Neutrophil (primary cell): Measurements from ENCODE around the gene TUBD1.
"Not testable (repeated sequence)": the region's sequence is repeated elsewhere in the genome, so short reads cannot be mapped to it uniquely, and the experiment has no call there.

Source experiments
- H3K27ac ChIP-seq: fragments of 200-600 bp; sonication (generic); 2 replicates; pipeline ENCODE4 v1.5.1; 2016; ENCODE audit warnings: mild to moderate bottlenecking, moderate library complexity
- H3K27me3 ChIP-seq: fragments of 200-600 bp; sonication (generic); 2 replicates; pipeline ENCODE4 v1.6.0; 2016; ENCODE audit warnings: mild to moderate bottlenecking
- H3K36me3 ChIP-seq: fragments of 200-600 bp; sonication (generic); 2 replicates; pipeline ENCODE4 v1.5.1; 2017
- H3K4me1 ChIP-seq, 2 experiments: fragments of 200-600 bp in 1 of 2; sonication (generic) in 1 of 2; 1 replicate in 1 of 2; 2 replicates in 1 of 2; pipeline versions ENCODE4 v1.5.1 to v1.6.1; 2013 to 2016; ENCODE audit warnings: low read depth in 1 of 2, low read length in 1 of 2, mild to moderate bottlenecking in 1 of 2, moderate library complexity in 1 of 2; ENCODE audit not compliant: control insufficient read depth in 1 of 2, insufficient read depth in 1 of 2
- H3K4me3 ChIP-seq, 2 experiments: fragments of 200-600 bp in 1 of 2; sonication (generic) in 1 of 2; 1 replicate in 1 of 2; 2 replicates in 1 of 2; pipeline ENCODE4 v1.5.1; 2013 to 2016; ENCODE audit warnings: low read depth in 1 of 2, low read length in 1 of 2, mild to moderate bottlenecking in 1 of 2, moderate library complexity in 1 of 2
- H3K9me3 ChIP-seq: fragments of 200-600 bp; sonication (generic); 2 replicates; pipeline ENCODE4 v1.5.1; 2016
- TF ChIP-seq, protein P1 (sequence below): fragments of 200-600 bp; sonication (generic); IDR thresholded peaks from 2 replicates; pipeline ENCODE4 v1.5.1; 2016; ENCODE audit warnings: antibody characterized with exemption

TUBD1 gene

GRCh38 chr17:59878624-59879023 is 14.1 kb downstream of the TUBD1 start:
- Histone ChIP-seq H3K4me1 (peaks cover 18 to 19% of the 10 kb centered on the region in 2 experiments), H3K27ac (no peak overlapping the region), H3K9me3 (no peaks in the 10 kb centered on the region), H3K36me3 (peaks cover 30% of the 10 kb centered on the region), H3K27me3 (no peaks in the 10 kb centered on the region), H3K4me3 (no peak overlapping the region)
- TF ChIP-seq, protein P1, sequence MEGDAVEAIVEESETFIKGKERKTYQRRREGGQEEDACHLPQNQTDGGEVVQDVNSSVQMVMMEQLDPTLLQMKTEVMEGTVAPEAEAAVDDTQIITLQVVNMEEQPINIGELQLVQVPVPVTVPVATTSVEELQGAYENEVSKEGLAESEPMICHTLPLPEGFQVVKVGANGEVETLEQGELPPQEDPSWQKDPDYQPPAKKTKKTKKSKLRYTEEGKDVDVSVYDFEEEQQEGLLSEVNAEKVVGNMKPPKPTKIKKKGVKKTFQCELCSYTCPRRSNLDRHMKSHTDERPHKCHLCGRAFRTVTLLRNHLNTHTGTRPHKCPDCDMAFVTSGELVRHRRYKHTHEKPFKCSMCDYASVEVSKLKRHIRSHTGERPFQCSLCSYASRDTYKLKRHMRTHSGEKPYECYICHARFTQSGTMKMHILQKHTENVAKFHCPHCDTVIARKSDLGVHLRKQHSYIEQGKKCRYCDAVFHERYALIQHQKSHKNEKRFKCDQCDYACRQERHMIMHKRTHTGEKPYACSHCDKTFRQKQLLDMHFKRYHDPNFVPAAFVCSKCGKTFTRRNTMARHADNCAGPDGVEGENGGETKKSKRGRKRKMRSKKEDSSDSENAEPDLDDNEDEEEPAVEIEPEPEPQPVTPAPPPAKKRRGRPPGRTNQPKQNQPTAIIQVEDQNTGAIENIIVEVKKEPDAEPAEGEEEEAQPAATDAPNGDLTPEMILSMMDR, result no peak

GRCh38 chr17:59877965-59878364 is 14.8 kb downstream of the TUBD1 start:
- H3K4me3 ChIP-seq, result no peak overlapping the region
- no peaks in the 10 kb centered on the region for H3K27me3 ChIP-seq
- H3K27ac ChIP-seq, result no peak overlapping the region
- TF ChIP-seq, protein P1, result no peak
- H3K4me1 ChIP-seq, result peaks cover 18 to 19% of the 10 kb centered on the region in 2 experiments
- no peaks in the 10 kb centered on the region for H3K9me3 ChIP-seq
- peaks cover 25% of the 10 kb centered on the region for H3K36me3 ChIP-seq

DNA sequence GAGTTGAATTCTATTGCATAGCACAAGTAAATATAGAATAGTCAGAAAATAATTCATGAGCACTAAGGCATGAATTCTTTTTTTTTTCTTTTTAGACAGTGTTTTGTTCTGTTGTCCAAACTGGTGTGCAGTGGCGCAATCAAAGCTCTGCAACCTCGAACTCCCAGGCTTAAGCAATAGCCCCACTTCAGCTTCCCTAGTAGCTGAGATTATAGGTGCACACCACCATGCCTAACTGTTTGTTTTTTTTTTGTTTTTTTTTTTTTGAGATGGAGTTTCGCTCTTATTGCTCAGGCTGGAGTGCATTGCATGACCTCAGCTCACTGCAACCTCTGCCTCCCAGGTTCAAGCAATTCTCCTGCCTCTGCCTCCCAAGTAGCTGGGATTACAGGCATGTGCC is 16.6 kb downstream of the TUBD1 start:
- H3K4me1 ChIP-seq, result peaks cover 18 to 19% of the 10 kb centered on the region in 2 experiments
- no peaks in the 10 kb centered on the region for H3K27me3 ChIP-seq
- peaks cover 19% of the 10 kb centered on the region for H3K36me3 ChIP-seq
- H3K9me3 ChIP-seq, result no peaks in the 10 kb centered on the region
- TF ChIP-seq, protein P1, result no peak
- peak overlapping the region in 1 of 2 experiments; percentile 8 for H3K4me3 ChIP-seq
- peak overlapping the region; percentile 59 for H3K27ac ChIP-seq

DNA sequence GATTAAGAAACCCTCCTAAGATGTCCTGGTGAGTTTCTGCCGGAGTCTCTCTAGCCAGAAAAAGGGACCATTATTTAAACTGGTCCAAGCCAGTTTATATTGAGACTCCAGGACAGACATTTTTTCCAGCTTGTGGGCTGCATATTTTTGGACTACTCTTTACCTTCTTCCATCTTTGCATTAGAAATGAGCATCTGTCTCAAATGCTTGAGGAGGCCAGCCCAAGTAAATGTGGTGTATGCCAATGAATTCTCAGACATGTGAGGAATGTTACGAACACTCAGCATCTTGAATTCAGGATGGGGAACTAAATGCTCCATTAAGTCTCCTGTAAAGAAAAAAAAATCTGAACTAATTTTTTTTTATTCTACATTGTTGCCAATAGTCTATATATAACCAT is 18.4 kb downstream of the TUBD1 start:
- H3K9me3 ChIP-seq, result no peaks in the 10 kb centered on the region
- TF ChIP-seq, protein P1, result no peak
- no peaks in the 10 kb centered on the region for H3K27me3 ChIP-seq
- H3K27ac ChIP-seq, result no peak overlapping the region
- H3K4me1 ChIP-seq, result peaks cover 18 to 19% of the 10 kb centered on the region in 2 experiments
- H3K4me3 ChIP-seq, result no peak overlapping the region
- H3K36me3 ChIP-seq, result peaks cover 16% of the 10 kb centered on the region

DNA sequence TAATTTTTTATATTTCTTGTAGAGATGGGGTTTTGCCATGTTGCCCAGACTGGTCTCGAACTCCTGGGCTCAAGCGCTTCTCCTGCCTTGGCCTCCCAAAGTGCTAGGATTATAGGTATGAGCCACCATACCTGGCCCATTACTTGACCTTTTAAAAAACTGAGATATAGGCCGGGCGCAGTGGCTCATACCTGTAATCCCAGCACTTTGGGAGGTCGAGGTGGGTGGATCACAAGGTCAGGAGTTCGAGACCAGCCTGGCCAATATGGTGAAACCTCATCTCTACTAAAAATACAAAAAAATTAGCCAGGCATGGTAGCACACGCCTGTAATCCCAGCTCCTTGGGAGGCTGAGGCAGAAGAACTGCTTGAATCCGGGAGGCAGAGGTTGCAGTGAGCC is 19.3 kb downstream of the TUBD1 start:
- H3K4me3 ChIP-seq, H3K27ac ChIP-seq, H3K27me3 ChIP-seq, H3K9me3 ChIP-seq: not testable (repeated sequence)
- peaks cover 18 to 19% of the 10 kb centered on the region in 2 experiments for H3K4me1 ChIP-seq
- peaks cover 14% of the 10 kb centered on the region for H3K36me3 ChIP-seq

DNA sequence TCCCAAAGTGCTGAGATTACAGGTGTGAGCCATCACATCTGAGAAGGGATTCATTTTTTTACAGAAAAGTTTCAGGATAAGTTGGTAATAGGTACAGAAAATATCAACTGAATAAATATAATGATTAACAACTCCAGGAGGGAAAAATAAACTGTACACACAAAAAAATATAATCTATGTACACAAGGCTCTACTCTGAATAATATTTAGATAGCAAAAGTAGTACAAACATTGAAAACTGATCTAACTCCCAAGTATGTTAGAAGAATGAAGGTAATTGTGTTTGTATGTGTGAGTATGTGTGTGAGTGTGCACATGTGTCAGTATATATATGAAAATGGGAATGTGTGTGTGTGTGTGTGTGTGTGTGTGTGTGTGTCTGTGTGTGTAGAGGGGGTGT is 20.4 kb downstream of the TUBD1 start:
- peaks cover 18 to 19% of the 10 kb centered on the region in 2 experiments for H3K4me1 ChIP-seq
- H3K27ac ChIP-seq, result no peak overlapping the region
- H3K27me3 ChIP-seq, result no peaks in the 10 kb centered on the region
- H3K4me3 ChIP-seq, result no peak overlapping the region
- TF ChIP-seq, protein P1, result no peak
- no peaks in the 10 kb centered on the region for H3K9me3 ChIP-seq
- H3K36me3 ChIP-seq, result peaks cover 11% of the 10 kb centered on the region
